ENCODE results near the gene IL1R2.

The IL1R2 gene, protein sequence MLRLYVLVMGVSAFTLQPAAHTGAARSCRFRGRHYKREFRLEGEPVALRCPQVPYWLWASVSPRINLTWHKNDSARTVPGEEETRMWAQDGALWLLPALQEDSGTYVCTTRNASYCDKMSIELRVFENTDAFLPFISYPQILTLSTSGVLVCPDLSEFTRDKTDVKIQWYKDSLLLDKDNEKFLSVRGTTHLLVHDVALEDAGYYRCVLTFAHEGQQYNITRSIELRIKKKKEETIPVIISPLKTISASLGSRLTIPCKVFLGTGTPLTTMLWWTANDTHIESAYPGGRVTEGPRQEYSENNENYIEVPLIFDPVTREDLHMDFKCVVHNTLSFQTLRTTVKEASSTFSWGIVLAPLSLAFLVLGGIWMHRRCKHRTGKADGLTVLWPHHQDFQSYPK

DNA sequence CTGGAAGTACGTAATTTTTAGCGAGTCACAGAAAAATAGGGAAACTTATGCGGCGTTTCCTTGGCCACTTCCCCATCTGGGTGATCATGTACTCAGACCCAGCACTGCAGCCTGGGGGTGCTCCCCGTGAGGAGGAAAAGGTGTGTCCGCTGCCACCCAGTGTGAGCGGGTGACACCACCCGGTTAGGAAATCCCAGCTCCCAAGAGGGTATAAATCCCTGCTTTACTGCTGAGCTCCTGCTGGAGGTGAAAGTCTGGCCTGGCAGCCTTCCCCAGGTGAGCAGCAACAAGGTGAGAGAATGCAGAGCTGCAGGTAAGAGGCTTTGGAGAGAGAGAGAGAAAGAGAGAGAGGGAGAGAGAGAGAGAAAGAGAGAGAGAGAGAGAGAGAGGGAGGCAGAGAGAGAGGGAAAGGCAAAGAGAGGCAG, at the start of gene IL1R2:
IL1R2 (plus strand) TSS at position 240 of the 425 bp plus-strand sequence. CDS start 16,616 bp downstream, outside the sequence.
- DNase-seq (ENCODE audit: low read depth, low spot score) = no peak

DNA sequence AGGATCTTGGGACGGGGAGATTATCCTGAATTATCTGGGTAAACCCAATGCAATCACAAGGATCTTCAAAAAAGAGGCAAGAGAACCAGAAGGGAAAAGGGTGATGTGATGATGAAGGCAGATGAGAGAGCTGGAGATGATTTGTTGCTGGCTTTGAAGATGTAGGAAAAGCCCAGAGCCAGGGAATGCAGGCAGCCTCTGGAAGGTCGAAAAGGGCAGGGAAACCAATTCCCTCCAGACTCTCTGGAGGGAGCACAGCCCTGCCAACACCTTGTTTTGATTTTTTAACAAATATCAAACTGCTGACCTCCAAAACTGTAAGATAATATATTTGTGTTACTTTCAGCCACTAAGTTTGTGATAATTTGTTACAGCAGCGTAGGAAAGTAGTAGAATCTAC, 48.9 kb upstream of the IL1R2 start:
- DNase-seq (ENCODE audit: low read depth, low spot score) = no peak

DNA sequence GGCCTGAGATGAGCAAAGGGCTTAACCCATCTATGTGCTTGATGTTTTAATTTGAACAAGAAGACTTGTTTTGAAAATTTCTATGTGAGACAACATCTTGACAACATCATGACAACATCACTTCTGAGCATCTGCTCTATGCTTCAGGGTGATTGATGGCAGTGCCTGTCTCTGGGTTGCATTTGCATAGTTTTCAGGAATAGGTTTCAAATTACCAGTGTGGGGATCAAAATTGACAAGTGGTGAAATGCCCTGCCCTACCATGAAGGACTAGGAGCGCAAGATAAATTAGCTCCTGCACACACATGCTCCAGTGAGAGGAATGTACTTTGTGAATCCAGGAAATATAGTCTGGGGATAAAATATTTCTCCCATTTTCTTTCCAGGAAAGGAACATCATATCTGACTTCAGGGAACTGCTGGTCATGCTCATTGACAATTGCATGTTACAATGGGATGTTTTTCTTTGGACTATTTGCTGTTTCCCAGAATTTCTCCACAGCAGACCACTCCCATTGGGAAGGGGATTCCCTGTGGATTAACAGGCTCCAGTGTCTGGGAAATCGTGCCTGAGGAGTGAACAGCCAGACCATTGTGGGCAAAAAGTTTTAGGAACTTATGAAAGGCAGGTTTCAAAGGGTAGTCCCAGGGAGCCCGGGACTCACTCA, 45.3 kb upstream of the IL1R2 start:
- no peak for DNase-seq (ENCODE audit: low read depth, low spot score)

DNA sequence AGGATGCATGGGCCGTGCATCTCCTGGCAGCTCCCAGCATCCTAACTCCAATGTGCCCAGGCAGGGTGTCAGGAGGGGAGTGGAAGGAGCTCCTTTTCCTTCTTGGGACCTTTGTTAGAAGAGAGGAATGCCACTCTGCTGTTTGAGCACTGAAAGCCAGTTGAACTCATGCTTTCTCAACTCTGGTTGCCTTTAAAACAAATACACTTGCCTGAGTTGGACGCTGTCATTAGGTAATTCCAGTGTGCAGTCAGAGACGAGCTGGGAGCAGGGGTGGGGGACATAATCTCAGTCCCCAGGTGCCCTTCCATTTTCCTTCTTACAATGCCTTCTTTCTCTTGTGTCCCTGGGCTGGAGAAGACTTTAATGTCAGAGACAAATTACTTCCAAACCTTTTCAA, 44.4 kb upstream of the IL1R2 start:
- no peak for DNase-seq (ENCODE audit: low read depth, low spot score)

DNA sequence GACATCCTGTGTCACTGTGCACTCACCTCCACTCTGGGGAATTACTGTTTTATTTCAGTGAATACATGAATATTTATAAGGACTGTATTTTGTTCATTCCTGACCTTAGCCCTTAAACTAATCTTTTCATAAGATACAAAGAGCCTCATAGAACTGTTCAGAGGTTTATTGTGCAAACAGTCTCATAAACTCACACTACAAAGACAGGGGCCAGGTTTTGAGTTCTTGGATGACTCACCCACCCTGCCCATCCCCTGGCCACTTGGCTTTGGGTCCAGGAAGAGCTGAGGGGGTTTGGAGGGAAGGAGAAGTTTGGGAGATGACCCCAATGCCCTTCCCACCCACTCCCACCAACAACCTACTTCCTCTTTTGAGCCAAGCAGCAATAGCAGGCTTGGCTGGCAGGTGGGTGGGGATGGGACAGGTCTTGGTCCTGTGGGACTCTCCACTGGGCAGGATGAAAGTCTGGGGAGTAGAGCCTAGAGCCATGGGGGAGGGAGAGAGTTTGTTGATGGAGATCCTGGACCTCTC, 43.1 kb upstream of the IL1R2 start:
- DNase-seq (ENCODE audit: low read depth, low spot score) = no peak

DNA sequence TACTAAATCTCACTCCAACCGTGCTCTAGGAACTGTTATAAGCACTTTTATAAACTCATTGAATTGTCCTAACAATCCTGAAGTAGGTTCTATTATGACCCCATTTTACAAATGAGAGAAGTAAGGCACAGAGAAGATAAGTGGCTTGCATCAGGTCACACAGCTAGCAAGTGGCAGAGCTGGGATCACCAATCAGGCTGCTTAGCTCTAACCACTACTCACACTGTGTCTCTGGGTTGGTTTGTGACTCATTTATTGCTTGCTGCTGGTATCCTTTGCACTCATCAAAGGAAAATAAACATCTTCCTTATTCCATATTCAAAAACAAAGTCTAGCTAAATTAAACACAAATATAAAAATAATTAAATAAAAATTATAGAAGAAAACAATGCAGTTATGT, 42.5 kb upstream of the IL1R2 start:
- DNase-seq (ENCODE audit: low read depth, low spot score) = no peak

DNA sequence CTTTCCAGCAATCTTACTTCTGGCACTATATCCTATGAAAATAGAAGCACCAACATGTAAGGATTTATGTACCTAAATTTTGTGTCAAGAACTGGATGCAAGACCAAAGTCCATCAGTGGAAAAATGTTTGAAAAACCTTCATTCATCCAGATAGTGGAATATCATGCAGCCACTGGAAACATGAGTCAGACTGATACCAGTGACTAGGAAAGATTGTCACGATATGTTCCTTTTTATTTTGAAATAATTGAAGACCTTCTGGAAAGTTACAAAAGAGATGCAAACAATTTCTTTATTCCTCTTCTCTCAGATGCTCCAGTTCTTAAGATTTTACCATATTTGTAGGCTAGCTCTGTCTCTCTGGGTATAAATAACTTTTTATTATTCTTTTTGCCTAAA, 40.5 kb upstream of the IL1R2 start:
- DNase-seq (ENCODE audit: low read depth, low spot score) = no peak

DNA sequence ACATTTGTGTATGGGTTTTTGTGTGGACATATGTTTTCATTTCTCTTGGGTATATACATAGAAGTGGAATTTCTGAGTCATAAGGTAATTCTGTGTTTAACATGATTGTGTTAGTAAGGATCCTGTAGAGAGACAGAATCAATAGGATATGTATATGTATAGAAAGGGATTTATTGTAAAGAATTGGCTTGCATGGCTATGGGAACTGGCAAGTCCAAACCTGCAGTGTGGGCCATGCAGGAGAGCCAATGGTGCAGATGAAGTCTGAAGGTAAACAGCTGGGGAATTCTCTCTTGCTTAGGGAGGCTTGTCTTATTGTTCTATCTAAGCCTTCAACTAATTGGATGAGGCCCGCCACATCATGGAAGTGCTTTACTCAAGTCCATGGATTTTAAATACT, 39.2 kb upstream of the IL1R2 start:
- no peak for DNase-seq (ENCODE audit: low read depth, low spot score)

DNA sequence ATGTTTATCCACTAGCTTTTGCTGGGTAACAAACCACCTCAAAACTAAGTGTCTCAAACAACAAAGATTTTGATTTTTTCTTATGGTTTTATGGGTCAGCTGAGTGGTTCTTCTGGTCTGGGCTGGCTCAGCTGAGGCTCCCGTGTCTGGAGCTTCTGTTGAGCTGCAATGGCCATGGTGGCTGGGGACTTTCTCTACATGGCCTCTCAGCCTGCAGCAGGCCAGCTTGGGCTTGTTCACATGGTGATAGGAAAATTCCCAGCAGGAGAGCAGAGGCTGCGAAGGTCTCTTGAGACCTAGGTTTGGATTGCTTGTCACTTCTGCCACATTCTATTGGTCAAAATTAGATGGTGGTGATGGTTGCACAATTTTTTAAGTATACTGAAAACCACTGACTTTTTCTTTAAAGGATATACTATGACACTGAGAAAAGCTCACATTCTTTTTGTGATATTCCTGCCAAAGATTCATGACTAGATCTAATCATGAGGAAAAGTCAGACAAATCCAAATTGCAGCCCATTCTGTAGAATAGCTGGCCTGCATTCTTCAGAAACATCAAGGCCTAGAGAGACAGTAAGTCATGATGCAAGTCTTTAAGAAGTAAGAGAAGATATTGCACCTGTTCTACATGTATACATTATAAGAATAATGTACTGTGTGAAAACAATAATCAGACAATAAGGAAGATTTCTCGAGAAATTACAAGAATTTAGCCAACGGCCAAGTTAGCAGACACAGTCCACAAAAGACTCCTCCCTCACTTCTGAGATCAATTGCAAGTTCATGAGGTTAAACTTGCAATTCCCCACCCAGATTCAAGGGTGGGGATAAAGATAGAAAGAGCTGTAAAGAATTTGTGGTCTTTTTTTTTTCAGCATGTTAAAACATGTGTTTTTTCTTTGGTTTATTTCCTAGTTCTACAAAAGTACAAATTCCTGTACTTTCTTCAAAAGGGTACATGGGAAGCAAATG, 35.0 kb upstream of the IL1R2 start:
- no peak for DNase-seq (ENCODE audit: low read depth, low spot score)

DNA sequence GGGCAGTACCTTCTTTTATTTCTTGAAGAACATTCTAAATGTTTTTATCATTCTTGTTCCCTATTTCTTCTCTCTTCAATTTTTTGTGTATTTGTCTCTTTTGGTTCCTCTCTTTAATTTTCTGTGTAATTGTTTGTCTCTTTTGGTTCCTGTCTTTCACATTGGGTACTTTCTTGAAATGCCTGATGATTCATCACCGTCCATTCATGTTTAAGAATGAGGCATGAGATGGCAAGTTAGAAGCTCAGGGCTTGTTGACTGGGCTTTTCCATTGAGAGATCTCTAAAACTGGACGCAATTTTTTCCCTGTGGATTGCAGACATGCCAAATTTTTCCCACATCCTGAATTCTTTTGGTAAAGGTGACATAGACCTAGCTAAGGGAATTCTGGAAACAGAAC, 33.7 kb upstream of the IL1R2 start:
- DNase-seq (ENCODE audit: low read depth, low spot score) = no peak

DNA sequence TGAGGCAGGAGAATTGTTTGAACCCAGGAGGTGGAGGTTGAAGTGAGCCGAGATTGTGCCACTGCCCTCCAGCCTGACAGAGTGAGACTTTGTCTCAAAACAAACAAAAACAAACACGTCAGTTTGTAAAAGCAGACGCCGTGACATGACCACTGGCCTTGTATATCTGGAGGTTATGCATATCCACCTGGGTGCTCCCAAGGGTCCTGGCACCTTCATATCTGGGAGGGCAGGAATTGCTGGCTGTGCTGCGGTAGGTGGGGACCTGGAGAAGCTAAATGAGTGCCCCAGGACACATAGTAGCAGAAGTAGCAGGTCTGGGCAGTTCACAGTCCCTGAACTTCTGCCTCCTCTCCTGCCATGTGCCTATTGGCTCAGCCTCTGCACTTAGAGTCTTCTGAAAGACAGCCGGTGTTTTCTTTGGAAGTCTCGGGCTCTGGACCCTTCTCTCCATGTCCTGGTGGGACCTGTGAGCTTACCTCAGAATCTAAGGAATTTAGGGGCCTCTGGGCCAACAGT, 30.9 kb upstream of the IL1R2 start:
- no peak for DNase-seq (ENCODE audit: low read depth, low spot score)

DNA sequence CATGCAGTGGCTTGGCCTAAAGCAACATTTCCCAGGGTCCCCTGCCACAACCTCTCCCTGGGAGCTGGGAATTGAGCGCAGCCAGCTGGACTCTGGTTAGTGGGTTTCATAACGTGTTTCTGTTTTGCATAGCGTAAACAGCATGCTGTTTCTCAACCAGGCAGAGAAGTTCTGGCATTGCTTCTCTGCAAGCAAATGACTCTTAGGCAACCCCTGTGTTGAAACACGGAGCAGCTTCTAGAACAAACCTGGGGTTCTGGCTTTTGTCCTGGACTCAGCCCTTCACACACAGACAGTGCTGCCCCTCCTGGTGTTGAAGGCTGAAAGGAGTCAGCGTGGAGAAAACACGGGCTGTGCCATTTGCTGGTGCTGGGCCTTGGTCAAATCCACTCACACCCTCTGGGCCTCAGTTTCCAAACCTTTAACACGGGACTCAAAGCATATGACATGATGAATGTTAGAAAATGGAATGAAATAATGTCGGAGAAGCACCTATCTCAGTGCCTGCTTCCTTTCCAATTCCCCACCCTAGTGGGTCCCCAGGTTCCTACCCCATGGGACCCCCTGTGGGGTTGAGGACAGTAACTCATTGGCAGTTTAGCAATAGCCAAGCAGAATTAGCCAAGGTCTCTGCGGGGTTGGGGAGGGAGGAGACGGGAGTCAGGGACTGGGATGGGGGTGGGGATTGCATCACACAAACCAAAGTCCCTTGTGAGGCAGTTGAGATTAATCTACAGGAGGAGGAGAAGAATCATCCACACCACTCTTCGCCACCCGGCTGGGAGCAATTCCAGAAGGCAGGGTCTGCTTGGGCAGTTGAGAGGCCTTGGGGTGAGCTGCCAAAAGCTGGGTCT, 30.2 kb upstream of the IL1R2 start:
- peak; percentile 96 for DNase-seq (ENCODE audit: low read depth, low spot score)

DNA sequence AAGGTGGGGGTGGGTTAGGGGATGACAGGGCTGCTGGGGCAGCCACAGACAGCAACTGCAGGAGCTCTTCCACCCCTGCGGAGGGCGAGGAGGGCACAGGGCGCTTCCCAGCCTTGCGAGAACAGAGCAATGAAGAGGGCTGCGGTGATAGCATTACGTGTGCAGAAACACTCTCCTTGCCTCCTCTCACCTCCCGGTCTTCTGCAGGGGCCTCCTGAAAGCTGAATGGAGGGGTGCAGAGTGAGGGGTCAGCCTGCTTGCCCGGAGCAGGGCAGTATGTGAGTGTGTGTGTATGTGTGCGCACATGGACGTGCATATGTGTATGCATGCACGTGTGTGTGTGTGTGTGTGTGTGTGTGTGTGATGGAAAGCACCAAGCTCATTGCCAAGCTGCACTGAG, 29.5 kb upstream of the IL1R2 start:
- no peak for DNase-seq (ENCODE audit: low read depth, low spot score)

DNA sequence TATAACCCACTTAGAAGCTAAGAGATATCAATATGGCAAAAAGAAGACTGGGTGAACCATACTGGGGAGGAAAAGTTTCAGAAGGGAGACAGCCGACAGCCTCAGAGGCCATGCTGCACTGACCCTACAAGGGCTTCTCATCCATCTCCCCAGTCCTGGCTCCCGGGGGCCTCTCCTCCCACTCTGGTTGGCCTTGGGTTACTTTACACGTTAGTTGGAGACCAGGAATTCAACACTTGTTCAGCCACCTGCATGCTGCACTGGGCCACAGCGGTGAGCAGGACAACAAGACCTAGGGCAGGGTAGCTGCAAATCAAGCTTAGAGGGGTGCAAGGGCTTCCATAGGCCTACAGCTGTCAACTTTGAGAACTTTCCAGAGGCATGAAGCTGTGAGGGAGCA, 28.6 kb upstream of the IL1R2 start:
- DNase-seq (ENCODE audit: low read depth, low spot score) = no peak

DNA sequence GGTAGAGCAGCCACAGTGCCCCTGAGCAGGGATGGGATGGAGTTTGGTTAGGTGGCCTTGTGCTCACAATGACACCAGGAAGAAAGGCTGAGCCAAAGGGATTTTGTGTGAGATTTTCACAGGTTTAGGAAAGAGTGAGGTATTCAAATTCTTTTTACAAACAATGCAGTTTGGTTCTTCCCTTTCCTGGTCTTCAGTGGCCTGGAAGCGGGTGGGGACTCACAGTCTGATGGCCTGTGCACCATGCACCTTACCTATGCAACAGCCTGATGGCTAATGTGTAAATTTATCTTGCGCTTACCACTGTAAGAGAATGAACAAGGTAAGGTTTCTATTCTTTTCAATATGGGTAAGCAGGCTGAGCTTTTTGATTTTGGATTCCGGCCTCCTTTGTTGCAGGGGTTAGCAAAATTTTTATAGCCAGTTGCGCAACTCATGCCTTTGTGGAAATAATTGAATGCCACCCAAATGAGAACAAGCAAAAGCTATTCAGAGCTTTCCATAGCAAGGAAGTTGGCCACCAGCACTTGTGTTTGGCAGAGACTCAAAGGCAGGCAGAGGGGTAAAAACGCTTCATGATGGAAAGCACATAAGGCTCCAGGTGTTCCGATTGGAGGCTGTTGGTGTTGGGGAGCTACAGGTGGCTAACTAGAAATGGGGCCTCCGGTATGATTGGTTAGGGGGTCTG, 23.8 kb upstream of the IL1R2 start:
- DNase-seq (ENCODE audit: low read depth, low spot score) = no peak

DNA sequence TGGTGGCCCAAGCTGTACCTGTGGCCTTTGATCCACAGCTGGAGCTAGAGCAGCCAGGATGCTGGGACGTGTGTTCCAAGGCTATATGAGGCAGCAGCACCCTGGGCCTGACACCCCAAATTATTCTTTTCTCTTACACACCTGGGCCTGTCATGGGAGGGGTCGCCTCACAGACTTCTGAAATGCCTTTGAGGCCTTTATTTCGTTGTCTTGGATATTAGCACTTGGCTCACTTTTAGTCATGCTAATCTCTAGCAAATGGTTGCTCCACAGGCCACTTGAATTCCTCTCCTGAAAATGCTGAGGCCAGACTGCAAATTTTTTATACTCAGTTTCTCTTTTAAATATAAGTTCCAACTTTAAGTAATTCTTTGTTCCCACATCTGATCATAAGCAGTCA, 22.0 kb upstream of the IL1R2 start:
- no peak for DNase-seq (ENCODE audit: low read depth, low spot score)

DNA sequence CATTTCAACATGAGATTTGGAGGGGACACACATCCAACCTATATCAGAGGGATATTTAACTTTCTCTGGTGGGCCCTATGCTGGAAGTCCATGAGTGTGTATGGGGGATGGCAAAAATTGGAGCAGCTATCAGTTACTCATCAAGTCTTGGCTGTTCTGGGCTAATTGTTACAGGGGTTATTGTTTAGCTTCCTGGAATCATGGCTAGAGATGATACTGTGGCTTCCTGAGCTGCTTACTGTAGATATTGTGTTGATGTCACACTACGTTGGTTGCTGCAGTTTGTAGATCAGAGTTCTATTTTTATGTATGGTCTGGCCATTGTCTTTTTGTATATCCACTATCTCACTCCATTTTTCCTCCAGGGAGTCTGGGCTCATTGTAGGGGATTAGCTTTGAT, 20.9 kb upstream of the IL1R2 start:
- DNase-seq (ENCODE audit: low read depth, low spot score) = no peak

DNA sequence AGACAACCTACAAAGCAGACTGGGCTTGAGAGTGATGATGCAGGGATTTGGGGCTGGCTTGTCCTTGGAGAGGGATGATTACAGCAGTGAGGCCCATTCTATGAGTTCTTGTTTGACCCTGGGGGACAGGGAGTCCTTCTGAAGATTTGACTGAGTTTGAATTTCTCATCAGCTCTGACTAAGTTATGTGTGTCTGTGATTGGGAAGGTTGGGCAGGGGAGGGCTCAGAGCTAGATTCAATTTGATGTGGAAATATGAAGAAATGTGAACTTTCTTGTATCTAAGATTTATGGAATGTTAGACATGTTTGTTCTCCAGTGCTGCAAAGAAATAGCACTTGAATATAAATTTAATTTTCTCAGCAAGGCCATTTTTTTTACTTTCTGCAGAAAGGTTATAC, 19.9 kb upstream of the IL1R2 start:
- DNase-seq (ENCODE audit: low read depth, low spot score) = no peak

DNA sequence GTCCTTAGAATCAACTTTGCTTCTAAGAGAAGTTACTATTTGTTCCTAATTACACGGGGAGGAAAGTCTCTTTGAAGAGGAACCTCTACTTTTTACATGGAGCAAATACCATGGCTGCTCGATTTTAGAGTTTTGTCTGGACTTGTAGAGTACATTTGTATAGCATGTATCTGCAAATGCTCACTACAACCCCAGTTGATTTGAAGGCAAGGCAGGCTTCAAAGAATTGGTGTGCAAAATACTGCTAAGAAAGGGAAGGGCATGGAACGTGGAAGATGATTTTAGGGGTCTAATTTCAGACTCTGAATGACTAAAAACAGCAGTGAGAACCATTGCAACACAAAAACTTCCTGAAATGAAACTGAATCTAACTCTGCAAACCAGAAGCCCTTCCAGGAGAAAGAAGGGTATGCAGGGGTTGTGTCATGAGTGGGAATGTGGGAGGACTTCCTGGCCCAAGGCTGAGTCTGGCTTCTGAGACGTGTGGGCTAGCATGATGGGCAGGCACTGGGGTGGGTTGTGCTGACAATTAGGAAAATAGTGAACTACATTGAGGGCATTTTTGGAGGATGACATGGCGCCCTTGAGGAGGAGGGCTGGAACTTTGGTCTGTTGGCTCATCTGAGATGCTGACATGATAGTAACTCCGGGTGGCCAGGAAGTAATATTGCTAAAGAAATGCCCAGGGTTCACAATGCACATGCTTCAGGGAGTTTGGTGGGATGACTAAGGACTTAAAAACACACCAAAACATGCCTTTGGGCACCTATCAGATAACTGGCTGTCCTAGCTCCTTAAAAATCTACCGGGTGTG, 18.9 kb upstream of the IL1R2 start:
- no peak for DNase-seq (ENCODE audit: low read depth, low spot score)
